Lung (tissue), 12 donors: ENCODE data around the gene SLC22A23. TPM values are rescaled to one million over a fixed set of nuclear protein-coding genes. Genes with fewer than 3 reads are reported as not detected.

Experiments used
- ATAC-seq: fragments of 200-7000 bp; cut with Tn5 transposase; one replicate; pipeline ENCODE4 v1.9.1; 2020; ENCODE audit warnings: moderate number of reproducible peaks; ENCODE audit not compliant: insufficient read depth, low FRiP score
- DNase-seq, 3 donors: peaks; one replicate each; pipeline ENCODE4 v3.0.0-alpha.2; 2013 to 2017
- H3K27ac ChIP-seq, 2 donors: one replicate each; pipeline ENCODE4 v1.5.1; 2013; ENCODE audit warnings: mild to moderate bottlenecking in 2 of 2, moderate library complexity in 2 of 2, control low read depth in 1 of 2, inconsistent platforms in 1 of 2, low read depth in 1 of 2, low read length in 1 of 2
- H3K27me3 ChIP-seq, 3 donors: one replicate each; pipeline ENCODE4 v1.5.1; 2013; ENCODE audit warnings: low read length in 2 of 3; ENCODE audit not compliant: control insufficient read depth in 3 of 3, insufficient read depth in 3 of 3
- H3K36me3 ChIP-seq, 4 donors: one replicate each; pipeline ENCODE4 v1.5.1; 2013; ENCODE audit warnings: low read length in 4 of 4, mild to moderate bottlenecking in 1 of 4, moderate library complexity in 1 of 4; ENCODE audit not compliant: control insufficient read depth in 4 of 4, insufficient read depth in 4 of 4
- H3K4me1 ChIP-seq, 5 donors: one replicate each; pipeline ENCODE4 v1.5.1; 2013; ENCODE audit warnings: low read length in 5 of 5, mild to moderate bottlenecking in 2 of 5, moderate library complexity in 1 of 5; ENCODE audit not compliant: control insufficient read depth in 5 of 5, insufficient read depth in 5 of 5
- H3K4me3 ChIP-seq: one replicate; pipeline ENCODE4 v1.5.1; 2013; ENCODE audit warnings: mild to moderate bottlenecking, control low read depth, moderate library complexity
- H3K9ac ChIP-seq, 2 donors: one replicate each; pipeline ENCODE4 v1.5.1; 2013; ENCODE audit warnings: low read length in 2 of 2, control low read depth in 1 of 2; ENCODE audit not compliant: insufficient read depth in 1 of 2
- H3K9me3 ChIP-seq, 4 donors: one replicate each; pipeline ENCODE4 v1.5.1; 2013; ENCODE audit warnings: low read length in 3 of 4, mild to moderate bottlenecking in 1 of 4, moderate library complexity in 1 of 4; ENCODE audit not compliant: control insufficient read depth in 4 of 4, insufficient read depth in 3 of 4
- WGBS, 2 donors: extraction: QIAGEN DNeasy Blood & Tissue Kit; methylation state at CpG; one replicate each; pipeline ENCODE4 v1.1.7; 2013; 5-methylcytosine and 5-hydroxymethylcytosine counted together
- polyA plus RNA-seq, 2 donors: library from polyadenylated mRNA; stranded (reverse); fragments of 200-250 nt; gene quantifications; one replicate each; pipeline ENCODE4 v1.2.1, GENCODE V29; 2013
- total RNA-seq, 2 donors: library from RNA; depleted of rRNA in 1 of 2; stranded (reverse); fragments of >200 nt in 1 of 2; gene quantifications; one replicate each; pipeline ENCODE4 v1.2.1, GENCODE V29; 2014 to 2021
- TF ChIP-seq, protein P1 (sequence below): IDR thresholded peaks from 2 replicates; pipeline ENCODE4 v1.5.1; 2012; ENCODE audit warnings: mild to moderate bottlenecking; ENCODE audit errors: control extremely low read depth, extremely low read depth
- donor health status: control.
- donor health status: control.
- donor health status: Bipolar disorder and iron deficiency.
- donor health status: healthy.
- donor health status: DM: yes; HTN: yes; CAD: no.

The SLC22A23 gene
- total and polyA plus RNA-seq, 4 donors = 6.6 to 45.6 (median 24.1) TPM

DNA sequence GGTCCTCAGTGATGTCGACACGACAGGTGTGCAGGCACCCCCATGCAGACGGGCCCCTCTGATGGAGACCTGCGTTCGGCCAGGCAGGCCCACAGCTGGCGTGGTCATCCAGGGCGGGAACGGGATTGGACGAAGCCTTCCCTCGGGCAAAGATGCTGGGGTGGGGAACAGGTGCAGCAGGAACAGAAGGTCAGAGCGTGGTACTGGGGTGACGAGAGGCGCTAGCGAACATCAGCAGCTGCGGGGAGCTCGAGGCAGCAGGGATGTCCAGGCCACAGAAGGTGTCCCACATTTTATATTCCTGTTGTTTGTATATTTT lies 96.2 kb downstream of the SLC22A23 start:
- no peak overlapping the region for H3K9ac ChIP-seq
- H3K4me3 ChIP-seq = no peak overlapping the region
- no peaks in the 10 kb centered on the region for H3K27me3 ChIP-seq
- no peaks in the 10 kb centered on the region for H3K36me3 ChIP-seq
- peaks cover 5 to 11% (median 8%) of the 10 kb centered on the region in 5 donors for H3K4me1 ChIP-seq
- WGBS, 2 donors = 97 to 99% methylated on average over 16 of the region's 16 CpGs
- TF ChIP-seq, protein P1, sequence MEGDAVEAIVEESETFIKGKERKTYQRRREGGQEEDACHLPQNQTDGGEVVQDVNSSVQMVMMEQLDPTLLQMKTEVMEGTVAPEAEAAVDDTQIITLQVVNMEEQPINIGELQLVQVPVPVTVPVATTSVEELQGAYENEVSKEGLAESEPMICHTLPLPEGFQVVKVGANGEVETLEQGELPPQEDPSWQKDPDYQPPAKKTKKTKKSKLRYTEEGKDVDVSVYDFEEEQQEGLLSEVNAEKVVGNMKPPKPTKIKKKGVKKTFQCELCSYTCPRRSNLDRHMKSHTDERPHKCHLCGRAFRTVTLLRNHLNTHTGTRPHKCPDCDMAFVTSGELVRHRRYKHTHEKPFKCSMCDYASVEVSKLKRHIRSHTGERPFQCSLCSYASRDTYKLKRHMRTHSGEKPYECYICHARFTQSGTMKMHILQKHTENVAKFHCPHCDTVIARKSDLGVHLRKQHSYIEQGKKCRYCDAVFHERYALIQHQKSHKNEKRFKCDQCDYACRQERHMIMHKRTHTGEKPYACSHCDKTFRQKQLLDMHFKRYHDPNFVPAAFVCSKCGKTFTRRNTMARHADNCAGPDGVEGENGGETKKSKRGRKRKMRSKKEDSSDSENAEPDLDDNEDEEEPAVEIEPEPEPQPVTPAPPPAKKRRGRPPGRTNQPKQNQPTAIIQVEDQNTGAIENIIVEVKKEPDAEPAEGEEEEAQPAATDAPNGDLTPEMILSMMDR = no peak
- H3K9me3 ChIP-seq = no peaks in the 10 kb centered on the region
- no peak for DNase-seq
- ATAC-seq = no peak
- no peak overlapping the region for H3K27ac ChIP-seq

DNA sequence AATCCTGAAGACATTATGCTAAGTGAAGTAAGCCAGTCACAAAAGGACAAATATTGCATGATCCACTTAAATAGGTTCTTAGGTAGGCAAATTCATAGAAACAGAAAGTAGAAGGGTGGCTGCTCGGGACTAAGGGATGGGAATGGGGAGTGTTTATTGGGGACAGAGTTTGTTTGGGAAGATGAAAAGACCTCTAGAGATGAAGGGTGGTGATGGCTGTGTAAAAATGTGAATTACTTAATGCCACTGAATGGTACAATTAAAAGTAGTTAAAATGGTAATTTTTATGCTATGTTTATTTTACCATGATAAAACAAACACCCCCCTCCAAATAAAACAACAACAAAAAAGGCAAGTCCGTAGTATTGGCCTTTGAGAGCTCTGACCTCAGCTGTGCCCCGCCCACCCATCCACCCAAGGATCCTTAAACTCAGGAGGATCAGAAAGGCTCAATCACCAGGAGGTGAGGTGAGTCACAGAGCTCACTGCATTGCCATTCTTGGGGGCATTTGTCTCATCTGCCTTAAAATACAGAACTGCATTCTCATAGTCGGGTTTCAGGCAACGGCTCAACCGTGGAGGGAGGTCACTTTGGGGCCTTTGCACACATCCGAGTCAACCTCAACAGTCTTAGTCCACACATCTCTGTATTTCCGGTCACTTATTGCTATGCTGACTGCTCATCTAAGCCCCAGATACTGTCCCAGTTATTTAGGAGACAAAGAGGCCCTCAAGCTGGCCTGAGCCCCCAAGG lies 96.7 kb downstream of the SLC22A23 start:
- Histone ChIP-seq H3K9me3 (no peaks in the 10 kb centered on the region), H3K27me3 (no peaks in the 10 kb centered on the region), H3K4me1 (peaks cover 5 to 16% (median 8%) of the 10 kb centered on the region in 5 donors), H3K9ac (no peak overlapping the region), H3K27ac (no peak overlapping the region), H3K4me3 (no peak overlapping the region), H3K36me3 (no peaks in the 10 kb centered on the region)
- TF ChIP-seq, protein P1 = no peak
- 83 to 85% methylated on average over 8 of the region's 8 CpGs for WGBS, 2 donors
- DNase-seq (no peak), ATAC-seq (no peak)

DNA sequence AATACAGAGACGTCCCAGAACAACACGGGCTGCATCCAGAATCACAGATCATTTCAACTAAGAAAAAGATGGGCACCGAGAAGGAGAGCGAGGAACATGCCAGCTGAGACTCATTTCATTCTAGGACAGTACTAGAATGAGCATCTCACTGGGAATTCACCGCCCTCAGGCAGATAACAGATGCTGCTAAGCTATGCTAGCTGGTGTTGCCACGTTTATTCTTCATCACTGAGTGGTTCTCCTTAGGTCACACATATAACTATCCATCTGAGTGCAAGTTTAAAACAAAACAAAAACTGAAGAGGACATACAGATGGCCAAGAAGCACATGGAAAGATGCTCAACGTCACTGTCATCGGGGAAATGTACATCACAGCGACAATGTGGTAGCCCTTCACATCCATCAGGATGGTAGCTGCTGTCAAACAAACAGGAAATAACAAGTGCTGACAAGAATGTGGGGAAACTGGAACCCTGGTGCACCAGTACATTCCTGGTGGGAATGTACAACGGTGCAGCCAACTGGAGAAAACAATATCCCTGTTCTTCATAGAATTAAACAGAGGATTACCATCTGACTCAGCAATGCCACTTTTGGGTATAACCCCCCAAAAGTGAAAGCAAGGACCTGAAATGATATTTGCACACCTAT lies 97.6 kb downstream of the SLC22A23 start:
- Histone ChIP-seq H3K4me1 (peaks cover 5 to 24% (median 8%) of the 10 kb centered on the region in 5 donors), H3K36me3 (no peaks in the 10 kb centered on the region)
- WGBS, 2 donors = 66 to 81% methylated on average over 10 of the region's 10 CpGs

More for the DNA sequence above, 97.6 kb downstream of the SLC22A23 start:
- DNase-seq (no peak), ATAC-seq (no peak)
- no peak overlapping the region for H3K4me3 ChIP-seq
- H3K27ac ChIP-seq = no peak overlapping the region
- no peak overlapping the region for H3K9ac ChIP-seq
- H3K27me3 ChIP-seq = no peaks in the 10 kb centered on the region
- H3K9me3 ChIP-seq = no peaks in the 10 kb centered on the region
- TF ChIP-seq, protein P1 = no peak
